Thyroid gland (tissue), 4 donors: ENCODE measurements around the gene MYO1E. TPM values are rescaled to one million over a fixed set of nuclear protein-coding genes. Genes with fewer than 3 reads are reported as not detected.

Experiments used
- DNase-seq, 2 donors: peaks; one replicate each; pipeline ENCODE4 v3.0.0-alpha.2; 2019
- H3K27ac ChIP-seq, 3 donors: fragments of 200-600 bp; sonication (generic); 1 replicate in 2 of 3; 2 replicates in 1 of 3; pipeline ENCODE4 v1.5.1; 2016 to 2019; ENCODE audit warnings: mild to moderate bottlenecking in 1 of 3, moderate library complexity in 1 of 3
- H3K27me3 ChIP-seq: fragments of 200-600 bp; sonication (generic); one replicate; pipeline ENCODE4 v1.5.1; 2019
- H3K36me3 ChIP-seq, 2 donors: fragments of 200-600 bp; sonication (generic); one replicate each; pipeline ENCODE4 v1.5.1; 2016 to 2019
- H3K4me1 ChIP-seq, 2 donors: fragments of 200-600 bp; sonication (generic); one replicate each; pipeline ENCODE4 v1.5.1; 2017 to 2019
- H3K4me3 ChIP-seq, 3 donors: fragments of 200-600 bp; sonication (generic); replicated peaks in 1 of 3; 1 replicate in 2 of 3; 2 replicates in 1 of 3; pipeline ENCODE4 v1.5.1; 2016; ENCODE audit warnings: mild to moderate bottlenecking in 1 of 3
- H3K9me3 ChIP-seq: fragments of 200-600 bp; sonication (generic); one replicate; pipeline ENCODE4 v1.5.1; 2017
- POLR2A ChIP-seq, 2 donors: fragments of 450-650 bp; IDR thresholded peaks; one replicate each; pipeline ENCODE4 v1.6.1; 2017; ENCODE audit warnings: antibody characterized with exemption in 2 of 2, mild to moderate bottlenecking in 2 of 2, moderate library complexity in 1 of 2
- WGBS, 2 donors: methylation state at CpG; one replicate each; pipeline ENCODE4 v1.1.5; 2017; 5-methylcytosine and 5-hydroxymethylcytosine counted together
- intact Hi-C: fragments of 100-400 bp; cut with DNase I; formaldehyde crosslinking; loops from one replicate; pipeline ENCODE4 v1.15.1; 2023
- total RNA-seq, 4 donors: library from RNA; depleted of rRNA; stranded (reverse); fragments of >200 nt; gene quantifications; one replicate each; pipeline ENCODE4 v1.2.3, GENCODE V29; 2016
- TF ChIP-seq, protein P1 (sequence below), 6 experiments: fragments of 200-600 bp in 3 of 6; fragments of 450-650 bp in 3 of 6; sonication (generic) in 3 of 6; IDR thresholded peaks; one replicate each; pipeline ENCODE4 v1.5.1; 2016 to 2019; ENCODE audit warnings: antibody characterized with exemption in 6 of 6, mild to moderate bottlenecking in 2 of 6, inconsistent platforms in 1 of 6, moderate library complexity in 1 of 6

The MYO1E gene
- total RNA-seq, 4 donors from 2014 or later: 19.5 to 56.6 (median 34.6) TPM

DNA sequence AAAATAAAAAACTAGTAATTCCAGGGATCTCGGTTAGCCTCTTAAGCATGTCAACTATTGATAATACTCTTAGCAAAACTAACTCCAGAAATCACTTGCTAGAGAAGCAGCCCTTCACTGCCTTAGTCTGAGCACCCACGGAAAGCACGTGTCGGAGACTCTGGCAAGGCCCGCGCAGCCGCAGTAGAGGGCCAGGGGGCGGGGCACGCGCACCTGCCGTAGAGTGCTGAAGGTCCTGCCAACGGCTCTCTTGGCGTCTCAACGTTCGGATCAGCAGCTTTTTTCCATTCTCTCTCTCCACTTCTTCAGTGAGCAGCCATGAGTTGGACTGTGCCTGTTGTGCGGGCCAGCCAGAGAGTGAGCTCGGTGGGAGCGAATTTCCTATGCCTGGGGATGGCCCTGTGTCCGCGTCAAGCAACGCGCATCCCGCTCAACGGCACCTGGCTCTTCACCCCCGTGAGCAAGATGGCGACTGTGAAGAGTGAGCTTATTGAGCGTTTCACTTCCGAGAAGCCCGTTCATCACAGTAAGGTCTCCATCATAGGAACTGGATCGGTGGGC lies 166.0 kb downstream of the MYO1E start, which contains the start of gene LDHAL6B:
Gene LDHAL6B (plus strand): TSS at position 221 of the 561 bp plus-strand sequence. CDS start 98 bp downstream, at position 319.
- Histone ChIP-seq H3K9me3 (no peaks in the 10 kb centered on the region), H3K27me3 (no peaks in the 10 kb centered on the region), H3K36me3 (peaks cover 10 to 29% of the 10 kb centered on the region in 2 donors), H3K4me1 (no peaks in the 10 kb centered on the region), H3K4me3 (no peak within 1 kb of the TSS), H3K27ac (no peak within 1 kb of the TSS)
- no peak for TF ChIP-seq POLR2A (IDR thresholded peaks at IDR 0.05)
- TF ChIP-seq, protein P1, sequence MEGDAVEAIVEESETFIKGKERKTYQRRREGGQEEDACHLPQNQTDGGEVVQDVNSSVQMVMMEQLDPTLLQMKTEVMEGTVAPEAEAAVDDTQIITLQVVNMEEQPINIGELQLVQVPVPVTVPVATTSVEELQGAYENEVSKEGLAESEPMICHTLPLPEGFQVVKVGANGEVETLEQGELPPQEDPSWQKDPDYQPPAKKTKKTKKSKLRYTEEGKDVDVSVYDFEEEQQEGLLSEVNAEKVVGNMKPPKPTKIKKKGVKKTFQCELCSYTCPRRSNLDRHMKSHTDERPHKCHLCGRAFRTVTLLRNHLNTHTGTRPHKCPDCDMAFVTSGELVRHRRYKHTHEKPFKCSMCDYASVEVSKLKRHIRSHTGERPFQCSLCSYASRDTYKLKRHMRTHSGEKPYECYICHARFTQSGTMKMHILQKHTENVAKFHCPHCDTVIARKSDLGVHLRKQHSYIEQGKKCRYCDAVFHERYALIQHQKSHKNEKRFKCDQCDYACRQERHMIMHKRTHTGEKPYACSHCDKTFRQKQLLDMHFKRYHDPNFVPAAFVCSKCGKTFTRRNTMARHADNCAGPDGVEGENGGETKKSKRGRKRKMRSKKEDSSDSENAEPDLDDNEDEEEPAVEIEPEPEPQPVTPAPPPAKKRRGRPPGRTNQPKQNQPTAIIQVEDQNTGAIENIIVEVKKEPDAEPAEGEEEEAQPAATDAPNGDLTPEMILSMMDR (IDR thresholded peaks at IDR 0.05): no peak
- DNase-seq: no peak
- intact Hi-C loops: no loop called here
- WGBS, 2 donors: 92 to 98% methylated on average over 30 of the region's 30 CpGs

DNA sequence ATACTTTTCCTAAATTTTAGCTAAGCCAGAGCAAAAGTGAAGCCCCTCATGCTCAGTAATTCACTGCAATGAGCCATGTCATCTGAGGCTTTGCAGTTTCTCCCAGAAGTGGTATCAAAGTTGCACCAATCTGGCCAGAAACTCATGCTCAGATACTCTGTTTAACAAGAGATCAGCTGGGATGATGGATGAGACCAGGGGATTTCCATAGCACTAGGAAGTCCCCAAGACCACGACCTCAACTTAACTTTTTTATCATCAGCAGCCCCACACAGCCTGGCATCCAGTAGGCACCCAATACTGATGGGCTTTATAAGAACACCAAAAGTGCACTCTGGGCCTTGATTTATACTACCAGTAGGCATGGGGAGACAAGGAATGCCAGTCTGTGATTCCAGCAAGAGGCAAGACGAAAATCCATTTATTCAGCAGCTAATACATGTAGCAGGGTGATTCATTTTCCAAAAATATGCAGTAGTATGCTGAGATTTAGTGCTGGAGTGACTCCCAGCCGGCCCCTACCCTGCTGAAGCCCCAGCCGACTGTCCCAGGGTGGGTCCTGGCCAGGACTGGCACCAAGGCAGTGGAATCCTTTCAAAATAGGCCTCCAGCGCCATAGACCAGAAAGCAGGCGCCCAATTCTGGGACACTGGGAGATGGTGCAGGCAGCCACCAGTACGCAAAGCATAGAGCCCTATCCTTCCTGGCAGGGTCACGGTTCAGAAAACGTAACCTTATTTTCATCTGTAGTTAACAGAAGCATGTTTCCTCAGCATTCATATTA lies 166.6 kb downstream of the MYO1E start:
- TF ChIP-seq POLR2A (IDR thresholded peaks at IDR 0.05): no peak
- TF ChIP-seq, protein P1 (IDR thresholded peaks at IDR 0.05): no peak
- Histone ChIP-seq H3K27ac (no peak overlapping the region), H3K36me3 (peaks cover 10 to 29% of the 10 kb centered on the region in 2 donors), H3K9me3 (no peaks in the 10 kb centered on the region), H3K4me3 (no peak overlapping the region), H3K4me1 (no peaks in the 10 kb centered on the region), H3K27me3 (no peaks in the 10 kb centered on the region)
- intact Hi-C loops: no loop called here
- DNase-seq: no peak
- 93 to 96% methylated on average over 9 of the region's 9 CpGs for WGBS, 2 donors

DNA sequence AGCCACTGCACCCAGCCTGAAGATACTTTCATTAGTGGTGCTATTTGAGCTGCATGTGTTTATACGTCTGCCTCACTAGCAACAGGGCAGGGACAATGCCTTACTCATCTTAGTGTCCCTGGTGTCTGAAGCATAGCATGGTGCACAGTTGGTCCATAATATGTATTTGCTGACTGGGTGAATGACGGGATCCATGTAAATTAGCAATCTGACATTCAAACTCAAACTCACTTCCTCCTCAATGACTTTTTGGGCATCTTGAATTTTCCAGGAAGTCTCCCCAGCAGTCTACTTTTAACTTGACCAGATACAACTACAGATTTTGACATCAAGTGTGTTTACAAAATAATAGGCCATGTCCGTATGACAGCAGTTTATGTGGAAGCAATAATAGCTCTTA lies 169.0 kb downstream of the MYO1E start:
- H3K27ac ChIP-seq: no peak overlapping the region
- TF ChIP-seq POLR2A (IDR thresholded peaks at IDR 0.05): no peak
- TF ChIP-seq, protein P1 (IDR thresholded peaks at IDR 0.05): no peak
- no peak overlapping the region for H3K4me3 ChIP-seq
- no peaks in the 10 kb centered on the region for H3K9me3 ChIP-seq
- H3K4me1 ChIP-seq: no peaks in the 10 kb centered on the region
- peaks cover 10 to 28% of the 10 kb centered on the region in 2 donors for H3K36me3 ChIP-seq
- intact Hi-C loops: no loop called here
- DNase-seq: no peak
- WGBS, 2 donors: 89 to 94% methylated on average over 3 of the region's 3 CpGs
- H3K27me3 ChIP-seq: no peaks in the 10 kb centered on the region

DNA sequence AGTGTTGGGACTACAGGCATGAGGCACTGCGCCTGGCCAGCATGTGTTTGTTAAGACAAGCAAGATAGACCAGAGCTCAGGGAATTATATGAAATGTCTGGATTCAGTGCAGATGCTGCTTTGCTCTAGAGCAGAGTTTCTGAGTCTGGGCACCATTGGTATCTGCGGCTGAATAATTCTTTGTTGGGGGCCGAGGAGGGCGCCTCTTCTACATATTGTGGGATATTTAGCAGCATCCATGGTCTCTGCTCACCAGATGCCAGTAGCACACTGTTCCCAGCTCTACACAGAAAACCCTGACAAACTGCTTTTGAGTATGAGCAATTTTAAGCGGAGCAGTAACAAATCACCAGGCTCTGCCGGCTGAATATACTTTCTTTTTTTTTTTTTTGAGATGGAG lies 169.7 kb downstream of the MYO1E start:
- Histone ChIP-seq H3K4me3 (no peak overlapping the region), H3K4me1 (no peaks in the 10 kb centered on the region), H3K36me3 (peaks cover 10 to 26% of the 10 kb centered on the region in 2 donors), H3K9me3 (no peaks in the 10 kb centered on the region), H3K27ac (no peak overlapping the region), H3K27me3 (no peaks in the 10 kb centered on the region)
- DNase-seq: no peak
- 94 to 95% methylated on average over 6 of the region's 6 CpGs for WGBS, 2 donors
- TF ChIP-seq, protein P1 (IDR thresholded peaks at IDR 0.05): no peak
- TF ChIP-seq POLR2A (IDR thresholded peaks at IDR 0.05): no peak
- intact Hi-C loops: no loop called here

DNA sequence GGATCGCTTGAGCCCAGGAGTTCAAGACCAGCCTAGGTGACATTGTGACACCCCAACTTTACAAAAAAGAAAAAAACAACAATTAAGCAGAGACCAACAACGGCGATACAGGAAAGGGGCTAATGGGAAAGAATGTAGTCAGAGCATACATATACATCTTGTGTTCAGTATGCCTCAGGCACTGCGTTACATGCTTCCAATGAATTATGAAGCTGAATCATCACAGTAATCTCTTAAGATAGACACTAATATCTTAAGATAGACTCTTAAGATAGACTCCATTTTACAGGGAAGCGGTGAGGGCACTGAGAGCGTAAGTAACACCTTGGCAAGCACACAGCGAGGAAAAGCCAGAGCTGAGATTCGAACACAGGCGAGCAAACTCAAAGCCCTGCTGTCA lies 172.1 kb downstream of the MYO1E start:
- WGBS, 2 donors: 97% methylated on average over 9 of the region's 9 CpGs
- Histone ChIP-seq H3K27ac (no peak overlapping the region), H3K4me3 (no peak overlapping the region), H3K36me3 (peaks cover 0 to 10% of the 10 kb centered on the region in 2 donors), H3K27me3 (no peaks in the 10 kb centered on the region), H3K4me1 (no peaks in the 10 kb centered on the region), H3K9me3 (no peaks in the 10 kb centered on the region)
- intact Hi-C loops: no loop called here
- DNase-seq: no peak
- TF ChIP-seq, protein P1 (IDR thresholded peaks at IDR 0.05): no peak
- TF ChIP-seq POLR2A (IDR thresholded peaks at IDR 0.05): no peak
